Inferior parietal cortex (tissue), 1 donor: ENCODE data around the gene OAS3.
"Not testable (repeated sequence)": the region's sequence is repeated elsewhere in the genome, so short reads cannot be mapped to it uniquely, and the experiment has no call there.

ENCODE experiments used
- DNase-seq: peaks from one replicate; pipeline ENCODE4 v3.0.0-alpha.2; 2016; ENCODE audit errors: extremely low spot score

OAS3 gene

GRCh38 chr12:112980491-112981158 lies 42.4 kb downstream of the OAS3 start:
- no peak for DNase-seq

DNA sequence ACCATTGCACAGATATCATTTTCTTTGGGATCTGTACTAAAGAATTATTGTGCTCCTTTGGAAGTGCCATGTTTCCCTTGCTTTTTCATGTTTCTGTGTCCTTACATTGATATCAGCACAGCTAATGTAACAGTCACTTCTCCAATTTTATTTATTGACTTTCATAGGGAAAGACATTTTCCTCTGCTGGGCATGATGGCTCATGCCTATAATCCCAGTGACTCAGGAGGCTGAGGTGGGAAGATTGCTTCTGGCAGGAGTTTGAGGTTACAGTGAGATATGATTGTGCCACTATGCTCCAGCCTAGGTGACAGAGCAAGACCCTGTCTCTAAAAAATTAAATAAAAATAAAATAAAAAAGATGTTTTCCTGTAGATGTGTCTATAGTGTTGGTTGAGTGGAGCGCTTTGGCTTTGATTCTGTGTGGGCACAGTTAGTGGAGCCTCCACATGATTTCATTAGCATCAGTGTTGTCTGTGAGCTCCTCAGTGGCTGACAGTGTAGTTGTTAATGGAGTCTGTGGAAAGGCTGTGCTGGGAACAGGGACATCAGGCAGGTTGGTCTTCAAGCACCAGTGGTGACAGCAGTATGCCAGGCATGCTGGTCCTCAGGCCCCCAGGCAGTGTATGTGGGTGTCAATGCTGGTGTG lies 47.5 kb downstream of the OAS3 start:
- DNase-seq, result no peak

DNA sequence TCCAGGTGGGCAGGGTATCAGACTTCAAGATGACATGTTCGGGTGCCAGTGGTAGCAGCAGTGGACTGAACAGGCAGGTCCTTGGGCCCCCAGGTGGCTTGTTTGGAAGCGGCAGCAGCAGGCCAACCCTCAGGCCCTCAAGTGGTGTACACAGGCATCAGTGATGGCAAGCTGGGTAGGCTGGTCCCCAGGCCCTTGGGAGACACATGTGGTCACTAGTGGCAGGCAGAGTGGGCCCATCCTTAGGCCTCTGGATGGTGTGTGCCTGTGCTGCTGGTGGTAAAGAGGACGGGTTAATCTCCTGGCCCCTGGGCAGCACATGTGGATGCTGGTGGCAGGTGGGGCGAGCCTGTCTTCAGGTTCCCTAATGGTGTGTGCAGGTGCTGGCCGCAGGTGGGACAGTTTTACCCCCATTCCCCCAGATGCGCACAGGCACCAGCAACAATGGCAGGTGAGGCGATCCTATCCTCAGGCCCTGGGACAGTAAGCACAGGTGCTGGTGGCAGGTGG lies 48.1 kb downstream of the OAS3 start:
- DNase-seq, result no peak

DNA sequence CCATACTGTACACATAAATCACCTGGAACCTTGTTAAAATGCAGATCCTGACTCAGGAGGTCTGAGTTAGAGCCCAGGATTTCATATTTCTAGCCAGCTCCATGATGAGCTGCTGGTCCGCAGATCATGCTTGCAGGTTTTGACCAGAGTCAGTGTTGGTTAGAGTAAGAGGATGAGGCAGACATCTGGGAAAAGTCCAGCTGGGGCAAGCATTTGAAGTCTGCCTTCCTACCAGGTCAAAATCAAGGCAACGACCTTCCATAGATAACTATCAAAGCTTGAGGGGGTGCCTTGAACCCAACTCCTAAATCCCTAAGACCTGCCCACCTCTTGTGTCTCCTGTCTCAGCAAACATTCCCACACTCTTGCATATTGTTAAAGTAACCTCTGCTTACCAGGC lies 49.3 kb downstream of the OAS3 start:
- no peak for DNase-seq

DNA sequence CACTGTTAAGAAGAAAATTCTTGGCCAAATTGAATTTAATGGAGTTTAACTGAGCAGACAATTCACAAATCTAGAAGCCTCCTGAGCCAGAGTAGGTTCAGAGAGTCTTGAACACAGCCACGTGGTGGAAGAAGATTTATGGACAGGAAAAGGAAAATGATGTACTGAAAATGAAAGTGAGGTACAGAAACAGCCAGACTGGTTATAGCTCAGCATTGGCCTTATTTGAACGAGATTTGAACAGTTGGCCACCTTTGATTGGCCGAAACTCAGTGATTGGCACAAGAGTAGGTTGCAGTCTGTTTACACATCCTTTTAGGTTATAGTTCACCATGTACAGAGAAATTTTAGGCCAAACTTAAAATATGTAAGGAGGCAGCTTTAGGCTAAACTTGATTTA lies 50.0 kb downstream of the OAS3 start:
- no peak for DNase-seq

GRCh38 chr12:112988823-112989385 lies 50.6 kb downstream of the OAS3 start:
- DNase-seq, result not testable (repeated sequence)

DNA sequence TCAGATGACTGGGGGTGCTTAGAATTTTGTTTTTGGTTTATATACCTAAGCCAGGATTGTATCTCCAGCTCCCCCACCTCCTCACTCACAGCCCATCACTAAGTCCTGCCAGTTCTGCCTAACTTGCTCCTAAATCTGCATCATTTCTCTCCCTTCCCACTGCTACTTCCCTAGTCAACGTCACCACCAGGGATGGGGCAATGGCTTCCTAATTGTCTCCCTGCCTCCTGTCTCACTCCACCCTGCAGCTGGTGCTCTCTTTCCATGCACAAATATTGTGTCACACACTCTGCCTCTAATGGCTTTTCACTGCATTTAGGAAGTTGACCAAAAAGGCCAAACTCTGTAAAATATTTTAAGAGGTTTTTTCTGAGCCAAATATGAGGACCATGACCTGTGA lies 51.5 kb downstream of the OAS3 start:
- DNase-seq, result no peak

- DNase-seq, result peak; percentile 62
These were observed 54.5 kb downstream of the OAS3 start for GRCh38 chr12:112992541-112993398.

DNA sequence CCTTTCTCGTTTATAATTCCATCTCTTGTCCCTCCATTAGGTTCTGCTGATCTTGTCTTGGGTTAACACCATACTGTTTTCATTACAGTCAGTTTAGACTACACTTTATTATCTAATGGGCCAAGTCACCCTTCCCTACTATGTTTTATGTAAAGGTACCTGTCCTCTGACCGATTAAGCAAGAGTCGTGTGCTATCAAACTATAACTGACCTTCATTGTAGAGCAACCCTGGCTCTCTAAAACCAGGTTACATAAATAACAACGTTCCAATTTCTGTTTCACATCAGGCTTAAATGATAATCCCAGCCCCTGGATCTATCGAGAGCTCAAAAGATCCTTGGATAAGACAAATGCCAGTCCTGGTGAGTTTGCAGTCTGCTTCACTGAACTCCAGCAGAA lies 56.7 kb downstream of the OAS3 start:
- DNase-seq, result no peak

- no peak for DNase-seq
These were observed 58.2 kb downstream of the OAS3 start for GRCh38 chr12:112996501-112996900.

- DNase-seq, result no peak
These were observed 59.2 kb downstream of the OAS3 start for GRCh38 chr12:112997506-112997905.

DNA sequence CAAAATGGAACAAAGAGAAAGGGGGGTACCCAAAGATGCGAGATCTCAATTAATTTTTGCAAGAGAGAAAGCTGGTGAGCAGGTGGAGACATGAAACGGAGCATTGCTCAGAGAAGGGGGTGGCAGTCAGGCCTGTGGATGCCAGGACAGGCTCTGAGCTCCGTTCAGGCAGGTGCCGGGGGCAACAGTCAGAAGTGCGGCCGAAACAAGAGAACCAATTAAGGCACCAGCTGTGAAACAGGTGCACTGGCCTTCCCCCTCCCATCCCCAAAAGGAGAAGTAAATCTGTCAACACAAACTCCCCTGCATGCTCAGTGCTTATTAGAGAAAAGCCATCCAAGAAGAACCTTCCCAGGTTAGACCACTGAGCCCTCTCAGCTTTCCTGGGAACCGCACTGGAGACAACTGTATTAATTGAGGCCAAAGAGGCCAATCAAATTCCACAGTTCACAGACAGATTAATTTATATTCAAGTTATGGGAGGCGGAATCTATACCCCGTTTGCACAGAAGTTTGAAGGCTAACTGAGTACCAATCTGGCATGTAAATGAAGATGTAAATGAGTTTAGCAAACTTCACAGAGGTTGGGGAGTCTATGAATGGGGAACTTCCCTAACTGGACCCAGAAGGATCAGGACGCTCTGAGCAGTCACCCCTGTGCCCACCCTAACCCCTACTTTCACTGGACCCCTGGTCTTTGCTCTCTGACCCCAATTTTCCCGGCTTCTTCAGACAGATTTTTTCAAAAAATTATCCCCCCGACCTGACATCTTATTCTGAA lies 60.9 kb downstream of the OAS3 start:
- DNase-seq, result no peak

GRCh38 chr12:113000433-113000832 lies 62.2 kb downstream of the OAS3 start:
- DNase-seq, result no peak

GRCh38 chr12:113002155-113002554 lies 63.9 kb downstream of the OAS3 start:
- DNase-seq, result no peak

DNA sequence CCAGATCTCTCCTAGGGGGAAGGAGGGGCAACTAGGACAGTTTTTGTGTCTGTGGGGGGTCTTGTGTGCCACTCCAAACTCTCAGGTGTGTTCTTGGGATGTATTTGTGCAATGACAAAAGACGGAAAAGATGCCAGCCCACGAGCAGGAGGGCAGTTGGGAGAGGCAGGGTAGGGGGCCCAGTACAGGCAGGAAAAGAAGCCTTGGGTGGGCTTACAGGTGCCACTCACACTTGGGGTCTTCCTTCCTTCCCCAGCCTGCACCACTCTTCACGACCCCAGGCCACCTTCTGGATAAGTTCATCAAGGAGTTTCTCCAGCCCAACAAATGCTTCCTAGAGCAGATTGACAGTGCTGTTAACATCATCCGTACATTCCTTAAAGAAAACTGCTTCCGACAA lies 64.4 kb downstream of the OAS3 start:
- DNase-seq, result no peak

GRCh38 chr12:113003636-113004035 lies 65.4 kb downstream of the OAS3 start:
- DNase-seq, result no peak

DNA sequence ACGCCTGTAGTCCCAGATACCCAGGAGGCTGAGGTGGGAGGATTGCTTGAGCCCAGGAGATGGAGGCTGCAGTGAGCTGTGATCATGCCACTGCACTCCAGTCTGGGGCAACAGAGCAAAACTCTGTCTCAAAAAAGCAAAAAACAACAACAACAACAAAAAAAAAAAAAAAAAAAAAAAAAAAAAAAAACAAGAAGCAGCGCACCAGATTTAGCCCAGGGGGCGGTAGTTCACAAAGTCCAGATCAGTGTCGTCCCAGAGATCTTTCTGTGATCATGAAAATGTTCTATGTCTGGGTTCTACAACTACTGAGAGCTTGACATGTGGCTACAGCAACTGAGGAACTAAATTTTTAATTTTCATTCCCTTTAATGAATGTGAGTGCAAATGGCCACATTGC lies 67.5 kb downstream of the OAS3 start:
- DNase-seq, result no peak

DNA sequence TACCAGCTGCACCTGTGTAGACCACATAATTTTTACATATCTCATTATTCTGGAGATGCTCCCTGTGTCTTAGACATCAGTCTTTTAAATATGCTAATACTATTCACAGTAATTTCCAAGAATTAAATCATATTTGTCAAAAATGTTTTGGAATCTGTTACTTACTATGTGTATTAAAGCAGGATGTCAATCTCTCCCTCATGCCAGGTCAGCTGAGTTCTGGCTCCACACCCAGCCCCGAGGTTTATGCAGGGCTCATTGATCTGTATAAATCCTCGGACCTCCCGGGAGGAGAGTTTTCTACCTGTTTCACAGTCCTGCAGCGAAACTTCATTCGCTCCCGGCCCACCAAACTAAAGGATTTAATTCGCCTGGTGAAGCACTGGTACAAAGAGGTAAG lies 67.9 kb downstream of the OAS3 start:
- no peak for DNase-seq

DNA sequence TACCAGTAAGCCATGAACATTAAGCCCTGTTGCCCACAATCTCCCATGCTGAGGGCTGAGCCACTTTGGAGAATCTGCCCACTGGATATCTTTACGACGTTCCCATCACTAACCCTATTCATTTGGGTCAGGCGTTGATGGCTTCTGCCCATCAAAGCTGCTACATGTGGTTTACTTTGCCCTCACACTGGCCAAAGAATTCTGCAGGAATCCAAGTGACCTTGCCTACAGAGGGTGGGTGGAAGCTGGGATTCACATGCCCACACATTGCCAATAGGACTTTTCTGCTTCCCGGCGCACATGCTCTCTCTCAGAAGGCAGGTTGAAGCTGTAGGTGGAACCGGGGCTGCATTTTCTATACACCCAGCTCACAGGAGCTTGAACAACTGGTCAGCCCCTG lies 68.4 kb downstream of the OAS3 start:
- DNase-seq, result no peak

- no peak for DNase-seq
These were observed 68.9 kb downstream of the OAS3 start for GRCh38 chr12:113007166-113007565.

DNA sequence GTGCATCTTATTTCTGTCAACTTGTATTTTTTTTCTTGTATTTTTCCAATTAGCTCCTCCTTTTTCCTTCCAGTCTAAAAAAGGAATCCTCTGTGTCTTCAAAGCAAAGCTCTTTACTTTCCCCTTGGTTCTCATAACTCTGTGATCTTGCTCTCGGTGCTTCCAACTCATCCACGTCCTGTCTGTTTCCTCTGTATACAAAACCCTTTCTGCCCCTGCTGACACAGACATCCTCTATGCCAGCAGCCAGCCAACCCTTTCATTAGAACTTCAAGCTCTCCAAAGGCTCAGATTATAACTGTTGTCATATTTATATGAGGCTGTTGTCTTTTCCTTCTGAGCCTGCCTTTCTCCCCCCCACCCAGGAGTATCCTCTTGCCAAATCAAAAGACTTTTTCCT lies 72.4 kb downstream of the OAS3 start:
- no peak for DNase-seq

GRCh38 chr12:113014565-113014964 lies 76.3 kb downstream of the OAS3 start:
- DNase-seq, result no peak
